Measurements from ENCODE around the gene FKBP3. TPM values are rescaled to one million over a fixed set of nuclear protein-coding genes. Genes with fewer than 3 reads are reported as not detected.

FKBP3 gene
- total RNA-seq, 1 donor from 2014 or later, result 78.3 TPM

DNA sequence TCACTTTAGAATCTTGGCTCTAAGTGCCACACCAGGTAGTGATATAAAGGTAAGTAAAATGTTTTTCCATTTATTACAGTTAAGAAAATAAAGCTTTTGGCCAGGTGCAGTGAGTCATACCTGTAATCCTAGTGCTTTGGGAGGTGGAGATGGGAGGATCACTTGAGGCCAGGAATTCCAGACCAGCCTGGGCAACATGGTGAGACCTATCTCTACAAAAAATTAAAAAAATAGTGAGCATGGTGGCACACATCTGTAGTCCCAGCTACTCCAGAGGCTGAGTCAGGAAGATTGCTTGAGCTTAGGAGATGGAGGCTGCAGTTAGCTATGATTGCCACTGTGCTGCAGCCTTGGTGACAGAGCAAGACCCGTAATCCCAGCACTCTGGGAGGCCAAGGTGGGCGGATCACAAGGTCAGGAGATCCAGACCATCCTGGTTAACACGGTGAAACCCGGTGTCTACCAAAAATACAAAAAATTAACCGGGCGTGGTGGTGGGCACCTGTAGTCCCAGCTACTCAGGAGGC lies 6.4 kb upstream of the FKBP3 start:
- Mint-ChIP-seq H3K4me1 (ENCODE audit: unreplicated experiment) (peaks cover 19% of the 10 kb centered on the region), H3K9me3 (ENCODE audit: unreplicated experiment) (no peaks in the 10 kb centered on the region), H3K36me3 (ENCODE audit: low read depth, unreplicated experiment) (peaks cover 11% of the 10 kb centered on the region), H3K4me3 (ENCODE audit: unreplicated experiment) (no peak overlapping the region), H3K27me3 (ENCODE audit: unreplicated experiment) (peaks cover 4% of the 10 kb centered on the region), H3K27ac (ENCODE audit: unreplicated experiment) (no peak overlapping the region)
- TF ChIP-seq, protein P1, sequence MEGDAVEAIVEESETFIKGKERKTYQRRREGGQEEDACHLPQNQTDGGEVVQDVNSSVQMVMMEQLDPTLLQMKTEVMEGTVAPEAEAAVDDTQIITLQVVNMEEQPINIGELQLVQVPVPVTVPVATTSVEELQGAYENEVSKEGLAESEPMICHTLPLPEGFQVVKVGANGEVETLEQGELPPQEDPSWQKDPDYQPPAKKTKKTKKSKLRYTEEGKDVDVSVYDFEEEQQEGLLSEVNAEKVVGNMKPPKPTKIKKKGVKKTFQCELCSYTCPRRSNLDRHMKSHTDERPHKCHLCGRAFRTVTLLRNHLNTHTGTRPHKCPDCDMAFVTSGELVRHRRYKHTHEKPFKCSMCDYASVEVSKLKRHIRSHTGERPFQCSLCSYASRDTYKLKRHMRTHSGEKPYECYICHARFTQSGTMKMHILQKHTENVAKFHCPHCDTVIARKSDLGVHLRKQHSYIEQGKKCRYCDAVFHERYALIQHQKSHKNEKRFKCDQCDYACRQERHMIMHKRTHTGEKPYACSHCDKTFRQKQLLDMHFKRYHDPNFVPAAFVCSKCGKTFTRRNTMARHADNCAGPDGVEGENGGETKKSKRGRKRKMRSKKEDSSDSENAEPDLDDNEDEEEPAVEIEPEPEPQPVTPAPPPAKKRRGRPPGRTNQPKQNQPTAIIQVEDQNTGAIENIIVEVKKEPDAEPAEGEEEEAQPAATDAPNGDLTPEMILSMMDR (IDR thresholded peaks at IDR 0.05; ENCODE audit: unreplicated experiment), result no peak
- DNase-seq (ENCODE audit: low spot score), result no peak

DNA sequence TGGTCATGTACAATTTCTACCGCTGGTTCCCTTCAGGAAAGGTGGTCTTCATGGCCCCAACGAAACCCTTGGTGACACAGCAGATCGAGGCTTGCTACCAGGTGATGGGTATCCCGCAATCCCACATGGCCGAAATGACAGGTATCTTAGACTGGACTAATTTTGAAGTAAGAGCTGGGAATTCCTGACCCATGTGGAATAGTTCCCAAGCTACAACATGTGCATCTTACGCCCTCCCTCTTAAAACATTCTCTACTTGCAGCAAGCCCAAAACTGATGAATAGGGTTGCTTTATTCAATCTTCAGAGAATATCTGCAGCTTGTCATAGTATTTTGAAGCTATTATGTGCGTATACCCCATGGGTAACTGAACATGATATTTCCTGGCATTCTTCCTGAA lies 2.1 kb upstream of the FKBP3 start:
- Mint-ChIP-seq H3K4me1 (ENCODE audit: unreplicated experiment) (peaks cover 28% of the 10 kb centered on the region), H3K4me3 (ENCODE audit: unreplicated experiment) (peak overlapping the region; percentile 100), H3K9me3 (ENCODE audit: unreplicated experiment) (no peaks in the 10 kb centered on the region), H3K27ac (ENCODE audit: unreplicated experiment) (peak overlapping the region; percentile 88), H3K27me3 (ENCODE audit: unreplicated experiment) (peaks cover 7% of the 10 kb centered on the region), H3K36me3 (ENCODE audit: low read depth, unreplicated experiment) (peaks cover 6% of the 10 kb centered on the region)
- TF ChIP-seq, protein P1 (IDR thresholded peaks at IDR 0.05; ENCODE audit: unreplicated experiment), result no peak
- no peak for DNase-seq (ENCODE audit: low spot score)

DNA sequence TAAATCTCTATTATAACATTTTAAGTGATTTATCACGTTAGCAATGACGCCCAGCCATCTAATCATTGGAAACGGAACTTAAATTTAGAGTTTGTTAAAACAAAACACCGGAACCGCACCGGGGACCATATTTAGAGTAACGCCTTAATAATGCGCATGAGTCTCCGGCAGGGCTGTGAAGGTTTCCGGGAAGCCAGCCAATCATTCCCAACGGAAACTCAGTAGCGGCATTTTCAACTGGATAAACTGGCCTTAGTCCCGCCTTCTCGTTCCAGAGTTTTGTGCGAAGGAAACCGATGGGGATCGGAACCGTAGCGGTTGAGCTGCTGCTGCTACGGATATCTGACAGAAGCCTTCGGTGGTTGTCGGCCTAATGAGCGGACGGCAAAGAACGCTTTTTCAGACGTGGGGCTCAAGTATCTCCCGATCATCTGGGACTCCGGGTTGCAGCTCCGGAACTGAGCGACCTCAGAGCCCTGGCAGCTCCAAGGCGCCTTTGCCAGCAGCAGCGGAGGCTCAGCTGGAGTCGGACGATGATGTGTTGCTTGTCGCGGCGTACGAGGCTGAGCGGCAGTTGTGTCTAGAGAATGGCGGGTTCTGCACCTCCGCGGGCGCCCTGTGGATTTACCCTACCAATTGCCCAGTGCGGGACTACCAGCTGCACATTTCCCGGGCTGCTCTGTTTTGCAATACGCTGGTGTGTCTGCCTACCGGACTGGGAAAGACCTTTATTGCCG lies 1.5 kb upstream of the FKBP3 start, which contains the start of gene FANCM:
TSS of gene FANCM (plus strand) at position 272 of the 737 bp plus-strand sequence. CDS start at position 374, 102 bp downstream.
- peak; percentile 80 for DNase-seq (ENCODE audit: low spot score)
- TF ChIP-seq, protein P1 (IDR thresholded peaks at IDR 0.05; ENCODE audit: unreplicated experiment), result no peak
- peak within 1 kb of the TSS; percentile 93 for H3K27ac Mint-ChIP-seq (ENCODE audit: unreplicated experiment)
- H3K4me1 Mint-ChIP-seq (ENCODE audit: unreplicated experiment), result peaks cover 28% of the 10 kb centered on the region
- peaks cover 7% of the 10 kb centered on the region for H3K27me3 Mint-ChIP-seq (ENCODE audit: unreplicated experiment)
- H3K4me3 Mint-ChIP-seq (ENCODE audit: unreplicated experiment), result peak within 1 kb of the TSS; percentile 100
- H3K9me3 Mint-ChIP-seq (ENCODE audit: unreplicated experiment), result no peaks in the 10 kb centered on the region
- H3K36me3 Mint-ChIP-seq (ENCODE audit: low read depth, unreplicated experiment), result peaks cover 6% of the 10 kb centered on the region

DNA sequence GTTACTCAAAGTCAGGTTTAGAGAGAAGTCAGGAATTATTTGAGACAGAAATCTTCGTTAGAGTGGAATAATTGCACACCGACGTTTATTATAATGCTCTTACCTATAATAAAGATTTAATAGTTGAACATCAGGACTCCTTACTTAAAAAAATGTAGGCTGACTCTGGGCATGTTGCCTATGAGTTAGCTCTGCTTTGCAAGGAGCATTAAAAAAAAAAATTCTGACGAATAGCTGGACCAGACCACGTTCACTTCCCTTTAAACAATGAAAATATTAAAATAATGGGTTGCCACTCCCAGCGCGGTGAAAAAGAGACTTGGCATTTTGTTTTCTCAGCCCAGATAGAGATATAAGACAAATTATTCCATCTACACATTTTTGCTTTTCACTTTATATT lies 875 bp upstream of the FKBP3 start:
- TF ChIP-seq, protein P1 (IDR thresholded peaks at IDR 0.05; ENCODE audit: unreplicated experiment), result no peak
- H3K4me3 Mint-ChIP-seq (ENCODE audit: unreplicated experiment), result peak overlapping the region; percentile 100
- peak overlapping the region; percentile 93 for H3K27ac Mint-ChIP-seq (ENCODE audit: unreplicated experiment)
- peaks cover 28% of the 10 kb centered on the region for H3K4me1 Mint-ChIP-seq (ENCODE audit: unreplicated experiment)
- peaks cover 6% of the 10 kb centered on the region for H3K36me3 Mint-ChIP-seq (ENCODE audit: low read depth, unreplicated experiment)
- peaks cover 7% of the 10 kb centered on the region for H3K27me3 Mint-ChIP-seq (ENCODE audit: unreplicated experiment)
- no peaks in the 10 kb centered on the region for H3K9me3 Mint-ChIP-seq (ENCODE audit: unreplicated experiment)
- no peak for DNase-seq (ENCODE audit: low spot score)

DNA sequence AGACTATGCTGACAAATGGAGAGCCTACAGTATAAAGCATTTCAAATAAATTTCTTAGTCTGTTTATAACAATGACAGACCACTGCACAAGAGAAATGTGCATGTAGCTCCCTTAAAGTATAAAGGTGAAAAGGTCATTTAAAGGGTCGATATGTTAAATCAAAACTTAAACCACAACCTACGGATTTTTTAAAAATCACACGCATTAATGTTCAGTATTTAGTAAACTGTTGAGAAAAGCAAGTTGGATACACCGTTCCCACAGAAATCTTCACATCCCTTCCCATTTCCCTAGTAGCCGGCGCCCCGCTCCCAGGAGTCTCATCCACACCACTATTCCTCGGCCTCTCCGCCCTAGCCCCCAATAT lies 614 bp downstream of the FKBP3 start:
- H3K36me3 Mint-ChIP-seq (ENCODE audit: low read depth, unreplicated experiment), result peaks cover 6% of the 10 kb centered on the region
- peak overlapping the region; percentile 88 for H3K27ac Mint-ChIP-seq (ENCODE audit: unreplicated experiment)
- DNase-seq (ENCODE audit: low spot score), result no peak
- no peaks in the 10 kb centered on the region for H3K9me3 Mint-ChIP-seq (ENCODE audit: unreplicated experiment)
- peaks cover 7% of the 10 kb centered on the region for H3K27me3 Mint-ChIP-seq (ENCODE audit: unreplicated experiment)
- TF ChIP-seq, protein P1 (IDR thresholded peaks at IDR 0.05; ENCODE audit: unreplicated experiment), result no peak
- peak overlapping the region; percentile 100 for H3K4me3 Mint-ChIP-seq (ENCODE audit: unreplicated experiment)
- H3K4me1 Mint-ChIP-seq (ENCODE audit: unreplicated experiment), result peaks cover 28% of the 10 kb centered on the region
